H9 (cell line): ENCODE data around the gene YEATS4. TPM values are rescaled to one million over a fixed set of nuclear protein-coding genes. Genes with fewer than 3 reads are reported as not detected.

Experiments used
- DNase-seq: peaks from one replicate; pipeline ENCODE4 v3.0.0-alpha.2; 2017
- H2AFZ ChIP-seq: one replicate; pipeline ENCODE4 v1.6.1; 2013; ENCODE audit warnings: mild to moderate bottlenecking, low read length, control low read depth, moderate library complexity
- H2AK5ac ChIP-seq: 2 replicates; pipeline ENCODE4 v1.6.1; 2013; ENCODE audit warnings: low read length, control low read depth, mixed read lengths; ENCODE audit not compliant: insufficient read length
- H2BK120ac ChIP-seq: one replicate; pipeline ENCODE4 v1.6.1; 2013; ENCODE audit warnings: low read depth, mild to moderate bottlenecking, low read length, control low read depth, inconsistent platforms; ENCODE audit not compliant: poor library complexity, severe bottlenecking
- H2BK12ac ChIP-seq: 2 replicates; pipeline ENCODE4 v1.6.1; 2013; ENCODE audit warnings: low read length, control low read depth, mixed read lengths, low read depth; ENCODE audit not compliant: insufficient read length
- H2BK15ac ChIP-seq: 2 replicates; pipeline ENCODE4 v1.6.1; 2013; ENCODE audit warnings: low read depth, low read length, control low read depth
- H2BK20ac ChIP-seq: one replicate; pipeline ENCODE4 v1.6.1; 2013; ENCODE audit warnings: low read depth, mild to moderate bottlenecking, low read length, control low read depth, inconsistent platforms; ENCODE audit not compliant: poor library complexity, severe bottlenecking
- H2BK5ac ChIP-seq: 2 replicates; pipeline ENCODE4 v1.6.1; 2013; ENCODE audit warnings: low read length, control low read depth, mixed read lengths; ENCODE audit not compliant: insufficient read length
- H3K14ac ChIP-seq: 2 replicates; pipeline ENCODE4 v1.6.1; 2013; ENCODE audit warnings: low read length, control low read depth; ENCODE audit not compliant: insufficient read depth
- H3K18ac ChIP-seq: 2 replicates; pipeline ENCODE4 v1.6.1; 2013; ENCODE audit warnings: low read depth, mild to moderate bottlenecking, mixed read lengths, low read length, control low read depth; ENCODE audit not compliant: insufficient read length
- H3K23ac ChIP-seq: 2 replicates; pipeline ENCODE4 v1.6.1; 2013; ENCODE audit warnings: low read length, control low read depth, mixed read lengths, low read depth; ENCODE audit not compliant: insufficient read length
- H3K23me2 ChIP-seq: 2 replicates; pipeline ENCODE4 v1.6.1; 2013; ENCODE audit warnings: low read depth, mild to moderate bottlenecking, mixed read lengths, low read length, control low read depth; ENCODE audit not compliant: insufficient read length, poor library complexity, severe bottlenecking
- H3K27ac ChIP-seq: 2 replicates; pipeline ENCODE4 v1.5.1; 2013; ENCODE audit warnings: low read length, control low read depth, mixed read lengths, low read depth; ENCODE audit not compliant: insufficient read length
- H3K27me3 ChIP-seq: 2 replicates; pipeline ENCODE4 v1.6.1; 2013; ENCODE audit warnings: low read length, control low read depth, inconsistent platforms; ENCODE audit not compliant: insufficient read depth
- H3K4ac ChIP-seq: 2 replicates; pipeline ENCODE4 v1.6.1; 2013; ENCODE audit warnings: low read depth, mild to moderate bottlenecking, control low read depth, inconsistent platforms, low read length, moderate library complexity
- H3K4me1 ChIP-seq: 2 replicates; pipeline ENCODE4 v1.6.1; 2013; ENCODE audit warnings: low read length, control low read depth, inconsistent platforms; ENCODE audit not compliant: insufficient read depth
- H3K4me2 ChIP-seq: 2 replicates; pipeline ENCODE4 v1.6.1; 2013; ENCODE audit warnings: low read length, control low read depth, mixed read lengths; ENCODE audit not compliant: insufficient read length, insufficient read depth
- H3K56ac ChIP-seq: 2 replicates; pipeline ENCODE4 v1.6.1; 2013; ENCODE audit warnings: low read depth, mild to moderate bottlenecking, mixed read lengths, low read length, control low read depth; ENCODE audit not compliant: insufficient read length
- H3K79me1 ChIP-seq: 2 replicates; pipeline ENCODE4 v1.6.1; 2013; ENCODE audit warnings: low read depth, mild to moderate bottlenecking, moderate library complexity, low read length, control low read depth, inconsistent platforms; ENCODE audit not compliant: insufficient read depth, poor library complexity, severe bottlenecking
- H3K79me2 ChIP-seq: 2 replicates; pipeline ENCODE4 v1.6.1; 2013; ENCODE audit warnings: low read length, control low read depth, inconsistent platforms; ENCODE audit not compliant: insufficient read depth
- H3K9ac ChIP-seq: 2 replicates; pipeline ENCODE4 v1.6.1; 2013; ENCODE audit warnings: low read length, control low read depth, mixed read lengths; ENCODE audit not compliant: insufficient read length; ENCODE audit errors: extremely low read depth
- H3K9me3 ChIP-seq: one replicate; pipeline ENCODE4 v1.6.1; 2013; ENCODE audit warnings: low read depth, low read length, inconsistent platforms; ENCODE audit not compliant: control insufficient read depth
- H3T11ph ChIP-seq: one replicate; pipeline ENCODE4 v1.6.1; 2013; ENCODE audit warnings: mild to moderate bottlenecking, low read length, control low read depth, inconsistent platforms
- H4K20me1 ChIP-seq: one replicate; pipeline ENCODE4 v1.6.1; 2013; ENCODE audit not compliant: control insufficient read depth, insufficient read length, insufficient read depth
- H4K5ac ChIP-seq: 2 replicates; pipeline ENCODE4 v1.6.1; 2013; ENCODE audit warnings: low read depth, mild to moderate bottlenecking, mixed read lengths, low read length, control low read depth; ENCODE audit not compliant: insufficient read length
- H4K8ac ChIP-seq: replicated peaks from 2 replicates; pipeline ENCODE4 v1.6.1; 2013; ENCODE audit warnings: low read length, control low read depth, mixed read lengths, low read depth; ENCODE audit not compliant: insufficient read length
- H4K91ac ChIP-seq: 2 replicates; pipeline ENCODE4 v1.6.1; 2013; ENCODE audit warnings: low read depth, mild to moderate bottlenecking, moderate library complexity, mixed read lengths, low read length, control low read depth; ENCODE audit not compliant: insufficient read length
- H3K27ac Mint-ChIP-seq, 3 experiments: 2 replicates in 2 of 3; 3 replicates in 1 of 3; pipeline ENCODE4 v1.8.0; 2020 to 2021; ENCODE audit warnings: mixed read lengths in 3 of 3, mild to moderate bottlenecking in 1 of 3, moderate library complexity in 1 of 3
- H3K27me3 Mint-ChIP-seq: 2 replicates; pipeline ENCODE4 v1.8.0; 2021; ENCODE audit warnings: low read depth, mild to moderate bottlenecking, moderate library complexity, mixed read lengths
- H3K36me3 Mint-ChIP-seq, 3 experiments: 2 replicates in 2 of 3; 3 replicates in 1 of 3; pipeline ENCODE4 v1.8.0; 2020 to 2021; ENCODE audit warnings: low read depth in 3 of 3, mixed read lengths in 3 of 3; ENCODE audit not compliant: insufficient read depth in 1 of 3
- H3K4me1 Mint-ChIP-seq, 2 experiments: 2 replicates each; pipeline ENCODE4 v1.8.0; 2020; ENCODE audit warnings: mixed read lengths in 2 of 2
- H3K4me3 Mint-ChIP-seq, 2 experiments: 2 replicates in 1 of 2; 3 replicates in 1 of 2; pipeline ENCODE4 v1.8.0; 2020 to 2021; ENCODE audit warnings: mild to moderate bottlenecking in 2 of 2, mixed read lengths in 2 of 2, moderate library complexity in 1 of 2
- H3K9me3 Mint-ChIP-seq, 2 experiments: 2 replicates in 1 of 2; 3 replicates in 1 of 2; pipeline ENCODE4 v1.8.0; 2020; ENCODE audit warnings: mild to moderate bottlenecking in 2 of 2, mixed read lengths in 2 of 2, moderate library complexity in 1 of 2
- CTCF ChIP-seq: fragments of 200-600 bp; sonication (generic); conservative IDR thresholded peaks from 3 replicates; pipeline ENCODE4 v1.8.0; 2021; ENCODE audit warnings: antibody characterized with exemption, mild to moderate bottlenecking
- WGBS: extraction: QIAGEN DNeasy Blood & Tissue Kit; methylation state at CpG from one replicate; pipeline ENCODE4 v1.1.7; 2013; ENCODE audit warnings: missing lambda C conversion rate, low lambda C conversion rate, mixed read lengths; ENCODE audit not compliant: insufficient read length; ENCODE audit errors: extremely low coverage; 5-methylcytosine and 5-hydroxymethylcytosine counted together
- total RNA-seq: library from RNA; stranded (reverse); gene quantifications from 2 replicates; pipeline ENCODE4 v1.2.1, GENCODE V29; 2021

The YEATS4 gene
- total RNA-seq, 1 experiment from 2014 or later = 35.6 TPM

GRCh38 chr12:69343885-69344612, 15.5 kb upstream of the YEATS4 start:
- Histone ChIP-seq H3K79me2 (no peaks in the 10 kb centered on the region), H3K4me2 (no peak overlapping the region), H2BK15ac (no peak overlapping the region), H4K20me1 (no peaks in the 10 kb centered on the region), H3T11ph (no peak overlapping the region), H3K23me2 (no peaks in the 10 kb centered on the region), H4K8ac (no peak overlapping the region), H3K18ac (no peak overlapping the region), H3K9ac (no peak overlapping the region), H3K23ac (no peak overlapping the region), H2BK12ac (no peak overlapping the region), H3K79me1 (no peaks in the 10 kb centered on the region), H2AFZ (no peak overlapping the region), H3K27me3 (no peaks in the 10 kb centered on the region), H2BK20ac (no peak overlapping the region), H4K91ac (no peak overlapping the region), H3K14ac (no peak overlapping the region), H4K5ac (no peak overlapping the region), H2BK5ac (no peak overlapping the region), H2BK120ac (no peak overlapping the region), H3K56ac (no peak overlapping the region), H3K4me1 (no peaks in the 10 kb centered on the region), H3K4ac (no peak overlapping the region), H3K27ac (no peak overlapping the region), H2AK5ac (no peak overlapping the region), H3K9me3 (no peaks in the 10 kb centered on the region)
- H3K9me3 Mint-ChIP-seq = no peaks in the 10 kb centered on the region
- H3K27me3 Mint-ChIP-seq = no peaks in the 10 kb centered on the region; the same call in 1 of the 2 replicates
- peaks cover 2 to 6% of the 10 kb centered on the region in 2 experiments; a peak in 3 of 4 replicates for H3K4me1 Mint-ChIP-seq
- no peaks in the 10 kb centered on the region for H3K36me3 Mint-ChIP-seq
- no peak for TF ChIP-seq CTCF
- H3K4me3 Mint-ChIP-seq = no peak overlapping the region
- DNase-seq = no peak
- no peak overlapping the region for H3K27ac Mint-ChIP-seq
- no CpG with 5 or more reads among the region's 3 CpGs for WGBS
